H1 (cell line): ENCODE measurements around the gene DDOST. TPM values are rescaled to one million over a fixed set of nuclear protein-coding genes. Genes with fewer than 3 reads are reported as not detected.

ENCODE experiments used
- CTCF ChIA-PET: fragments of 300-600 bp; sonication (Branson Sonifier 250); formaldehyde crosslinking; loops from one replicate; lab custom pipeline; 2021; ENCODE audit not compliant: partially characterized antibody; lab: Charles Lee
- POLR2A ChIA-PET: fragments of 300-600 bp; sonication (Branson Sonifier 250); formaldehyde crosslinking; loops from one replicate; lab custom pipeline; 2021; ENCODE audit warnings: inconsistent platforms; ENCODE audit not compliant: partially characterized antibody; lab: Charles Lee
- DNase-seq, 2 experiments: peaks; one replicate each; pipeline versions ENCODE4 v3.0.0 to v3.0.0-alpha.2; 2010 to 2022; ENCODE audit warnings: low spot score in 2 of 2, low read depth in 1 of 2, mixed read lengths in 1 of 2
- FAIRE-seq: peaks from 2 replicates; lab custom pipeline; 2011; peaks lifted over from hg19 to GRCh38; lab: Jason Lieb, UNC
- H2AFZ ChIP-seq: 2 replicates; pipeline ENCODE4 v1.8.1; 2012; ENCODE audit warnings: low read length, inconsistent platforms
- H2AK5ac ChIP-seq: 2 replicates; pipeline ENCODE4 v1.6.1; 2013; ENCODE audit warnings: low read depth, low read length
- H2BK120ac ChIP-seq: replicated peaks from 2 replicates; pipeline ENCODE3; 2013; ENCODE audit warnings: low read depth, low read length, inconsistent platforms
- H2BK12ac ChIP-seq: 2 replicates; pipeline ENCODE4 v1.6.1; 2013; ENCODE audit warnings: low read depth, low read length
- H2BK15ac ChIP-seq: 2 replicates; pipeline ENCODE4 v1.6.1; 2013; ENCODE audit warnings: low read length
- H2BK20ac ChIP-seq: 2 replicates; pipeline ENCODE4 v1.6.1; 2013; ENCODE audit warnings: low read length
- H2BK5ac ChIP-seq: 2 replicates; pipeline ENCODE4 v1.6.1; 2013; ENCODE audit warnings: low read depth, low read length
- H3K14ac ChIP-seq: 2 replicates; pipeline ENCODE4 v1.6.1; 2013; ENCODE audit warnings: inconsistent platforms; ENCODE audit not compliant: insufficient read length
- H3K18ac ChIP-seq: 2 replicates; pipeline ENCODE4 v1.6.1; 2013; ENCODE audit warnings: low read length; ENCODE audit errors: extremely low read depth
- H3K23ac ChIP-seq: 2 replicates; pipeline ENCODE4 v1.6.1; 2013; ENCODE audit warnings: inconsistent platforms; ENCODE audit not compliant: insufficient read length
- H3K23me2 ChIP-seq: 2 replicates; pipeline ENCODE4 v1.6.1; 2013; ENCODE audit warnings: low read depth, low read length
- H3K27ac ChIP-seq: 2 replicates; pipeline ENCODE4 v1.6.1; 2011; ENCODE audit warnings: low read depth, low read length, inconsistent platforms
- H3K27me3 ChIP-seq, 4 experiments: replicated peaks in 1 of 4; 1 replicate in 1 of 4; 2 replicates in 3 of 4; pipeline versions ENCODE4 v1.6.1 to v1.8.1; 2011 to 2013; ENCODE audit warnings: low read length in 3 of 4, mild to moderate bottlenecking in 3 of 4, inconsistent platforms in 2 of 4, mixed read lengths in 2 of 4, moderate library complexity in 1 of 4; ENCODE audit not compliant: control insufficient read depth in 3 of 4, insufficient read depth in 3 of 4; ENCODE audit errors: extremely low read depth in 1 of 4
- H3K36me3 ChIP-seq, 4 experiments: 2 replicates each; pipeline versions ENCODE4 v1.6.1 to v1.8.1; 2011 to 2013; ENCODE audit warnings: mild to moderate bottlenecking in 4 of 4, low read length in 3 of 4, moderate library complexity in 2 of 4, control low read depth in 1 of 4, inconsistent platforms in 1 of 4; ENCODE audit not compliant: insufficient read depth in 4 of 4, control insufficient read depth in 2 of 4
- H3K4ac ChIP-seq: replicated peaks from 2 replicates; pipeline ENCODE3; 2013; ENCODE audit warnings: low read length, low read depth, mixed read lengths, inconsistent platforms; ENCODE audit not compliant: insufficient read length
- H3K4me1 ChIP-seq, 4 experiments: replicated peaks in 1 of 4; 1 replicate in 1 of 4; 2 replicates in 3 of 4; pipeline versions ENCODE4 v1.6.1 to v1.8.1; 2011 to 2013; ENCODE audit warnings: low read length in 3 of 4, inconsistent platforms in 2 of 4, mixed read lengths in 1 of 4; ENCODE audit not compliant: insufficient read depth in 4 of 4, control insufficient read depth in 3 of 4
- H3K4me2 ChIP-seq, 2 experiments: 2 replicates each; pipeline versions ENCODE4 v1.6.1 to v1.8.1; 2011 to 2013; ENCODE audit warnings: low read depth in 2 of 2, low read length in 2 of 2, control low read depth in 1 of 2, inconsistent platforms in 1 of 2, mild to moderate bottlenecking in 1 of 2; ENCODE audit not compliant: insufficient read depth in 1 of 2
- H3K4me3 ChIP-seq, 4 experiments: fragments of 200-600, 300-600 bp in 1 of 4; sonication (generic), shearing (Covaris generic), sonication (Bioruptor Twin) in 1 of 4; 2 replicates each; pipeline versions ENCODE4 v1.5.1 to v1.8.1; 2011 to 2016; ENCODE audit warnings: low read length in 4 of 4, low read depth in 3 of 4, control low read depth in 2 of 4, inconsistent platforms in 2 of 4, mild to moderate bottlenecking in 2 of 4, mixed read lengths in 1 of 4, moderate library complexity in 1 of 4; ENCODE audit not compliant: insufficient read depth in 2 of 4; ENCODE audit errors: extremely low read depth in 1 of 4
- H3K56ac ChIP-seq: replicated peaks from 2 replicates; pipeline ENCODE3; 2013; ENCODE audit warnings: low read depth, mild to moderate bottlenecking, mixed read lengths, low read length, inconsistent platforms; ENCODE audit not compliant: insufficient read length
- H3K79me1 ChIP-seq: 2 replicates; pipeline ENCODE4 v1.6.1; 2013; ENCODE audit warnings: low read depth, low read length, control low read depth
- H3K79me2 ChIP-seq, 2 experiments: 2 replicates each; pipeline versions ENCODE4 v1.6.1 to v1.8.1; 2012 to 2013; ENCODE audit warnings: low read length in 2 of 2, mild to moderate bottlenecking in 2 of 2, inconsistent platforms in 1 of 2; ENCODE audit not compliant: insufficient read depth in 2 of 2, control insufficient read depth in 1 of 2
- H3K9ac ChIP-seq, 4 experiments: replicated peaks in 1 of 4; 1 replicate in 1 of 4; 2 replicates in 3 of 4; pipeline versions ENCODE4 v1.6.1 to v1.8.1; 2011 to 2013; ENCODE audit warnings: low read depth in 3 of 4, low read length in 3 of 4, control low read depth in 2 of 4, mild to moderate bottlenecking in 2 of 4, moderate library complexity in 2 of 4, inconsistent platforms in 1 of 4; ENCODE audit errors: extremely low read depth in 1 of 4
- H3K9me3 ChIP-seq, 2 experiments: 2 replicates each; pipeline versions ENCODE4 v1.6.1 to v1.8.1; 2012 to 2013; ENCODE audit warnings: mild to moderate bottlenecking in 2 of 2, moderate library complexity in 2 of 2, control low read depth in 1 of 2, inconsistent platforms in 1 of 2, low read depth in 1 of 2, low read length in 1 of 2, mixed read lengths in 1 of 2; ENCODE audit not compliant: insufficient read depth in 2 of 2
- H4K20me1 ChIP-seq, 2 experiments: replicated peaks in 1 of 2; 2 replicates each; pipeline versions ENCODE3 to v1.8.1; 2011 to 2013; ENCODE audit warnings: inconsistent platforms in 2 of 2, low read length in 2 of 2, mild to moderate bottlenecking in 1 of 2; ENCODE audit not compliant: insufficient read depth in 2 of 2, control insufficient read depth in 1 of 2
- H4K5ac ChIP-seq: 2 replicates; pipeline ENCODE4 v1.6.1; 2013; ENCODE audit warnings: low read length, low read depth, mixed read lengths, inconsistent platforms; ENCODE audit not compliant: insufficient read length
- H4K8ac ChIP-seq: 2 replicates; pipeline ENCODE4 v1.8.0; 2013; ENCODE audit warnings: mild to moderate bottlenecking, moderate library complexity, low read length, inconsistent platforms; ENCODE audit not compliant: insufficient read depth; ENCODE audit errors: extremely low read depth
- H4K91ac ChIP-seq: replicated peaks from 2 replicates; pipeline ENCODE3; 2013; ENCODE audit warnings: low read length, mixed read lengths, inconsistent platforms; ENCODE audit not compliant: insufficient read length
- BACH1 ChIP-seq: IDR thresholded peaks from 2 replicates; pipeline ENCODE4 v1.6.1; 2012; ENCODE audit warnings: low read length, improper control_type of control experiment
- WGBS, 2 experiments: shearing (Covaris generic) in 1 of 2; methylation state at CpG; one replicate each; pipeline versions ENCODE4 v1.1.6 to v1.1.7; 2013 to 2015; ENCODE audit warnings: low lambda C conversion rate in 2 of 2, mixed read lengths in 2 of 2, inconsistent platforms in 1 of 2, low coverage in 1 of 2, missing lambda C conversion rate in 1 of 2; ENCODE audit not compliant: insufficient replicate concordance in 2 of 2, insufficient coverage in 1 of 2, insufficient read length in 1 of 2; ENCODE audit errors: extremely low coverage in 1 of 2, missing lambda C conversion rate in 1 of 2; 5-methylcytosine and 5-hydroxymethylcytosine counted together
- polyA plus RNA-seq, 7 experiments: library from polyadenylated mRNA; depleted of rRNA in 3 of 7; stranded (reverse) in 5 of 7; unstranded in 2 of 7; fragments of >200 nt in 5 of 7; fragments of 200-250 nt in 2 of 7; gene quantifications; 1 replicate in 5 of 7; 2 replicates in 1 of 7; 4 replicates in 1 of 7; pipeline versions ENCODE4 v1.2.1 to v1.2.3, GENCODE V29; 2011 to 2013; ENCODE audit warnings: missing spikeins in 2 of 7, mixed read lengths in 2 of 7
- total RNA-seq: library from RNA; stranded (reverse); fragmentation: NEBNext Ultra II Directional; extraction: Animal tissue kit (Norgen Biotek cat#: 25700); gene quantifications from 2 replicates; pipeline ENCODE4 v1.2.1, GENCODE V29; 2021

The DDOST gene
- total and polyA plus RNA-seq, 2 of the 8 experiments (the other 6 are each of a cell fraction or from before 2014, with no cell fraction given), result 253 to 336 TPM

GRCh38 chr1:20614131-20614579 is 47.0 kb downstream of the DDOST start:
- Histone ChIP-seq H2AFZ (no peak overlapping the region), H3K23me2 (no peaks in the 10 kb centered on the region), H2BK120ac (no peak overlapping the region), H2BK20ac (peak overlapping the region; percentile 17; the same call in 1 of the 2 replicates), H4K91ac (no peak overlapping the region), H3K4ac (no peak overlapping the region), H3K4me2 (no peak overlapping the region), H3K79me2 (no peaks in the 10 kb centered on the region), H2BK5ac (0 out of 2 replicates have a peak overlapping the region, but pooled peaks have one; percentile 40), H3K23ac (no peak overlapping the region), H4K5ac (no peak overlapping the region), H3K4me1 (peaks cover 0 to 5% (median 4%) of the 10 kb centered on the region in 4 experiments; a peak in 4 of 7 replicates), H3K9me3 (no peaks in the 10 kb centered on the region), H2BK12ac (peak overlapping the region; percentile 87; the same call in 1 of the 2 replicates), H4K20me1 (no peaks in the 10 kb centered on the region), H3K36me3 (no peaks in the 10 kb centered on the region), H2AK5ac (no peak overlapping the region), H3K27me3 (no peaks in the 10 kb centered on the region), H3K18ac (peak overlapping the region; percentile 5; the same call in 1 of the 2 replicates), H3K4me3 (no peak overlapping the region), H4K8ac (no peak overlapping the region), H3K56ac (no peak overlapping the region), H3K79me1 (no peaks in the 10 kb centered on the region), H3K14ac (no peak overlapping the region), H2BK15ac (no peak overlapping the region), H3K27ac (no peak overlapping the region), H3K9ac (no peak overlapping the region)
- DNase-seq (no peak), FAIRE-seq (no peak)
- no peak for TF ChIP-seq BACH1
- WGBS, 2 experiments, result 80% methylated on average over 3 of the region's 3 CpGs; no CpG with 5 or more reads in 1 of the 2 experiments
- POLR2A ChIA-PET, result interaction anchor here (1.4 to 1.6 kb wide), 2 partner anchors 12 to 18 kb away, joined by 3 read pairs; partner anchors contain the start of gene PINK1
- CTCF ChIA-PET, result interaction anchor here (0.8 kb wide), 1 partner anchor 28 kb away, joined by 4 read pairs; no protein-coding TSS in a partner anchor
